GM23248 (cell line): ENCODE data around the gene EML6. TPM values are rescaled to one million over a fixed set of nuclear protein-coding genes. Genes with fewer than 3 reads are reported as not detected.

Source experiments
- DNase-seq: peaks from one replicate; pipeline ENCODE4 v3.0.0-alpha.2; 2015
- H2AFZ ChIP-seq: fragments of 200-600 bp; sonication (generic); 2 replicates; pipeline ENCODE4 v1.6.1; 2016; ENCODE audit warnings: antibody characterized with exemption
- H3F3A ChIP-seq: fragments of 200-600 bp; sonication (generic); 2 replicates; pipeline ENCODE4 v1.6.1; 2016; ENCODE audit warnings: mild to moderate bottlenecking, antibody characterized with exemption, mixed run types; ENCODE audit not compliant: insufficient read depth
- H3K27ac ChIP-seq: fragments of 200-600 bp; sonication (generic); 2 replicates; pipeline ENCODE4 v1.5.1; 2016; ENCODE audit warnings: mild to moderate bottlenecking
- H3K27me3 ChIP-seq: fragments of 200-600 bp; sonication (generic); replicated peaks from 2 replicates; pipeline ENCODE4 v1.6.1; 2016; ENCODE audit warnings: mild to moderate bottlenecking; ENCODE audit not compliant: insufficient read depth
- H3K36me3 ChIP-seq: fragments of 200-600 bp; sonication (generic); 2 replicates; pipeline ENCODE4 v1.6.1; 2016; ENCODE audit warnings: low read depth, mild to moderate bottlenecking
- H3K4me1 ChIP-seq: fragments of 200-600 bp; sonication (generic); 2 replicates; pipeline ENCODE4 v1.6.1; 2016; ENCODE audit warnings: mild to moderate bottlenecking; ENCODE audit not compliant: insufficient read depth
- H3K4me2 ChIP-seq: fragments of 200-600 bp; sonication (generic); one replicate; pipeline ENCODE4 v1.6.1; 2016; ENCODE audit warnings: mild to moderate bottlenecking; ENCODE audit not compliant: unreplicated experiment
- H3K4me3 ChIP-seq: fragments of 200-600 bp; sonication (generic); 2 replicates; pipeline ENCODE4 v1.5.1; 2016; ENCODE audit warnings: mild to moderate bottlenecking
- H3K79me2 ChIP-seq: fragments of 200-600 bp; sonication (generic); 2 replicates; pipeline ENCODE4 v1.6.1; 2016; ENCODE audit warnings: mild to moderate bottlenecking; ENCODE audit not compliant: insufficient read depth
- H3K9ac ChIP-seq: fragments of 200-600 bp; sonication (generic); 2 replicates; pipeline ENCODE4 v1.6.1; 2016; ENCODE audit warnings: mild to moderate bottlenecking
- H3K9me2 ChIP-seq: fragments of 200-600 bp; sonication (generic); 2 replicates; pipeline ENCODE4 v1.6.1; 2016; ENCODE audit warnings: mixed run types, mild to moderate bottlenecking, moderate library complexity; ENCODE audit not compliant: insufficient read depth
- H3K9me3 ChIP-seq: fragments of 200-600 bp; sonication (generic); one replicate; pipeline ENCODE4 v1.6.1; 2017; ENCODE audit warnings: low read depth
- H4K20me1 ChIP-seq: fragments of 200-600 bp; sonication (generic); 2 replicates; pipeline ENCODE4 v1.6.0; 2016; ENCODE audit not compliant: insufficient read depth
- EZH2 ChIP-seq: fragments of 200-600 bp; sonication (generic); IDR thresholded peaks from 2 replicates; pipeline ENCODE4 v1.6.1; 2018; ENCODE audit warnings: antibody characterized with exemption, mild to moderate bottlenecking; ENCODE audit not compliant: insufficient read depth, poor library complexity, severe bottlenecking
- EZH2phosphoT487 ChIP-seq: fragments of 200-600 bp; sonication (generic); IDR thresholded peaks from 2 replicates; pipeline ENCODE4 v1.6.1; 2018; ENCODE audit warnings: antibody characterized with exemption, moderate library complexity, mild to moderate bottlenecking, low read depth; ENCODE audit not compliant: insufficient read depth
- WGBS, 2 experiments: methylation state at CpG; one replicate each; pipeline ENCODE4 v1.1.6; 2015 to 2017; ENCODE audit warnings: low lambda C conversion rate in 2 of 2, low coverage in 1 of 2; ENCODE audit errors: missing lambda C conversion rate in 2 of 2; 5-methylcytosine and 5-hydroxymethylcytosine counted together
- in situ Hi-C: fragments of 300-500 bp; cut with MboI; formaldehyde crosslinking; loops from 2 replicates; pipeline ENCODE4 v1.15.0; 2020
- polyA plus RNA-seq: library from polyadenylated mRNA; unstranded; fragments of >200 nt; fragmentation: Nextera tagmentation; extraction: Ambion mirVana; gene quantifications from 2 replicates; pipeline ENCODE4 v1.2.1, GENCODE V29; 2016
- total RNA-seq: library from RNA; depleted of rRNA; stranded (reverse); fragments of >200 nt; shearing (Covaris generic); gene quantifications from 2 replicates; pipeline ENCODE4 v1.2.3, GENCODE V29; 2014

The EML6 gene
- total and polyA plus RNA-seq, 2 experiments from 2014 or later: 0.54 to 0.76 TPM

DNA sequence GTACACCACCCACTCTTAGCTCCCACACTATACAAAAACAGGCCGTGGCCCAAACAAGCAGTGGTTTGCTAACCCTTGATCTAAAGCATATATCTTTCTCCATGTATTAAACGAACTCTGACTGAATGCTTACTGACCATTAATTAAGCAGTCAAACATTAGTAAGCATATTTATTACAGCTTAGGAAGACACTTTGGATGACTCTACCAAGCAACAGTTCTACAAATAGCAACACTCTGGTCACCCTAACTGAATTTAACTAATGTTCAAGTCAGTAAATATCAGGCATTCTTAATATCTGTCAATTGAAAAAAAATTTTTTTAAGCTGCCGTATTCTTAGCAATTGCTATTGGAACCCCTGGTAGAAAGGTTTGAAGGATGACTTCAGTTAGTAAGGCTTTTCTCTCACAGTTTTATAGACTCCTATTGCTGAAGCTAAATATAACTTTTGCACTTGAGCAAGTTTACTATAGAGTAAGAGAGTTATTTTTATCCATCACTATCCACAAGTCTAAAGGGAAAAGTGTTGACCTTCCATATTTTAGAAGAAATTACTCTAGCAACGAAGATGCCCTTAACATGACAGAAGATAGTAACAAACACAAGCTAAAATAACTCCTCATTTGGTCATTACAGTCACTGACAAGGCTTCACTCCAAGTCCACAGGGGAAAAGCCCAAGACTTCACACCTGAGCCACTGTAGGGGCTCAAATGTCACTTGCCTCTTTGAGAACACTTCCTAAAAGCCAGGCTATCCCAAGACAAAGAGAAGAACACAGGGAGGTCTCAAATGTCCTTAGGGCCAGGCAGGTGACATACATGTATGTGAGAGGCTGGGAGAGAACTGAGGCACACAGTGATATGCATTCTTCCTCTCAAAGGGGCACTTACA, 252.4 kb downstream of the EML6 start:
- H2AFZ ChIP-seq: no peak overlapping the region
- H3K4me3 ChIP-seq: no peak overlapping the region
- H3K9ac ChIP-seq: no peak overlapping the region
- peaks cover 59% of the 10 kb centered on the region for H3K36me3 ChIP-seq
- WGBS, 2 experiments: 79 to 80% methylated on average over 4 of the region's 4 CpGs
- H3K27ac ChIP-seq: peak overlapping the region; percentile 28
- H3K9me2 ChIP-seq: no peaks in the 10 kb centered on the region
- peaks cover 35% of the 10 kb centered on the region for H3K4me1 ChIP-seq
- no peak overlapping the region for H3K4me2 ChIP-seq
- peaks cover 46% of the 10 kb centered on the region; the same call in 1 of the 2 replicates for H4K20me1 ChIP-seq
- no peaks in the 10 kb centered on the region for H3K27me3 ChIP-seq
- peaks cover 100% of the 10 kb centered on the region for H3K79me2 ChIP-seq
- peaks cover 84% of the 10 kb centered on the region for H3F3A ChIP-seq
- TF ChIP-seq EZH2: no peak
- TF ChIP-seq EZH2phosphoT487: no peak
- DNase-seq: no peak
- in situ Hi-C loops: no loop called here
- no peaks in the 10 kb centered on the region for H3K9me3 ChIP-seq

GRCh38 chr2:54977149-54977548, 253.7 kb downstream of the EML6 start:
- Histone ChIP-seq H3K79me2 (peaks cover 100% of the 10 kb centered on the region), H3K4me2 (no peak overlapping the region), H3K9me3 (no peaks in the 10 kb centered on the region), H3K27ac (peak overlapping the region; percentile 22; the same call in 1 of the 2 replicates), H3F3A (peaks cover 81% of the 10 kb centered on the region), H3K4me3 (no peak overlapping the region), H4K20me1 (peaks cover 47% of the 10 kb centered on the region; the same call in 1 of the 2 replicates), H3K27me3 (no peaks in the 10 kb centered on the region), H2AFZ (no peak overlapping the region), H3K36me3 (peaks cover 60% of the 10 kb centered on the region), H3K9me2 (no peaks in the 10 kb centered on the region), H3K4me1 (peaks cover 47% of the 10 kb centered on the region), H3K9ac (no peak overlapping the region)
- TF ChIP-seq EZH2 (no peak), EZH2phosphoT487 (no peak)
- 50% methylated on average over 2 of the region's 2 CpGs for WGBS, 2 experiments
- in situ Hi-C loops: no loop called here
- no peak for DNase-seq

DNA sequence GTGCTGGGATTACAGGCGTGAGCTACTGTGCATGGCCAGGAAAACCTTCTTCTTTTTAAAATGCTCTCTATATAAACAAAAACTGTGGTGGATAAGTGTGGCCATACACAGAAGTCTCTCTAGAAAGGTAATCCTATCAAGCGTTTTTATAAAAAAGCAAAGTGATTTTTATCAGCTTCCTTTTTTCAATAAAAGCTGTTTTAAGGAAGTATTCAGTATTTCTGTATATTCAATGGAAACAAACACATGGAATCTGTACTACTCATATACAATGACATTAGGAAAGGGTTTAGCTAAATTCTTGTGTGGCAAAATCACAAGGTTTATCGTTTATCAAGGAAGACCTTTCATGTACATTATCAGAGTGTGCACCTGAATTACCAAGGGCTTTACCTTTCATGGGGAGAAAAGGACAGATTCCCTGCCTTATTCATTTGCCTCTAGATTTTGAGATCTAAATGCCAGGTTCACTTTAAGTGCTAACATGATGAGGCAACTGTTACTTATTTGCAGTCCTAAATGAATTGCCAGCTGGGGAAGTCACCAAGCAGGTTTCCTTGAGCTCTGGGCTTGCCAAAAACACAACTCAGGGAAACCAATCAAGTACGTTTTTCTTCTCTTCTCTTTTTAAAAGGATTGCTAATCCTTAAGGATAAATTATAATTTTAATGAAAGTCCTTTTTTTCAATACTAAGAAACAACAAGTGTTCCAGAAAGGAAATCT, 256.0 kb downstream of the EML6 start:
- Histone ChIP-seq H3F3A (peaks cover 85% of the 10 kb centered on the region), H4K20me1 (peaks cover 53% of the 10 kb centered on the region), H3K36me3 (peaks cover 60% of the 10 kb centered on the region), H3K9me3 (no peaks in the 10 kb centered on the region), H3K27ac (peak overlapping the region; percentile 13; the same call in 1 of the 2 replicates), H3K4me3 (0 out of 2 replicates have a peak overlapping the region, but pooled peaks have one; percentile 6), H3K9ac (no peak overlapping the region), H3K4me1 (peaks cover 63% of the 10 kb centered on the region), H3K27me3 (no peaks in the 10 kb centered on the region), H3K79me2 (peaks cover 100% of the 10 kb centered on the region), H3K4me2 (no peak overlapping the region), H3K9me2 (no peaks in the 10 kb centered on the region), H2AFZ (no peak overlapping the region)
- peak; percentile 56 for DNase-seq
- WGBS, 2 experiments: 58 to 64% methylated on average over 4 of the region's 4 CpGs
- TF ChIP-seq EZH2: no peak
- TF ChIP-seq EZH2phosphoT487: no peak
- in situ Hi-C loops: no loop called here

DNA sequence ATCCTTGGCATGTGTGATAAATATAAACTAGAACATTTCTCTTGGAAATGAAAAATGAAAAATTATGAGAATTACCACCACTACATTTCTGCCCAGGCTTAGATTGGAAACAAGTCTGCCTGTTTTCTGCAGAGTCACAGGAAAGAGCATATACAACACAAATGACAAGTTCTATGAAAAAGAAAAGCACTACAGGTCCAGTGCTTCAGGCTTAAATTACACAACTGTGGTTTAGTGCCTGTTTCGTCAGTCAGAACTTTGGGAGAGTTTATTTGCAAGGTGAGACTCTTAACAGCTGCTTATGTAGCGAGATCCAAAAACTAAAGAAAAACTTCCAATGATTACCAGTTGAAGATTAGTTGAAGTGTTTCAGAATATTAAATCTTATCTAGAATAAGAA, 257.9 kb downstream of the EML6 start:
- no peak for DNase-seq
- H3K4me1 ChIP-seq: peaks cover 67% of the 10 kb centered on the region
- H3K4me3 ChIP-seq: no peak overlapping the region
- no peaks in the 10 kb centered on the region for H3K9me3 ChIP-seq
- H3K9ac ChIP-seq: no peak overlapping the region
- no peaks in the 10 kb centered on the region for H3K27me3 ChIP-seq
- peaks cover 63% of the 10 kb centered on the region for H3K36me3 ChIP-seq
- 85 to 90% methylated on average over 2 of the region's 2 CpGs for WGBS, 2 experiments
- H3K9me2 ChIP-seq: no peaks in the 10 kb centered on the region
- peaks cover 85% of the 10 kb centered on the region for H3F3A ChIP-seq
- in situ Hi-C loops: no loop called here
- TF ChIP-seq EZH2 (no peak), EZH2phosphoT487 (no peak)
- H2AFZ ChIP-seq: no peak overlapping the region
- no peak overlapping the region for H3K4me2 ChIP-seq
- peaks cover 54% of the 10 kb centered on the region for H4K20me1 ChIP-seq
- H3K27ac ChIP-seq: peak overlapping the region; percentile 13
- peaks cover 100% of the 10 kb centered on the region for H3K79me2 ChIP-seq
